ENCODE data around the gene GLUD1. TPM values are rescaled to one million over a fixed set of nuclear protein-coding genes. Genes with fewer than 3 reads are reported as not detected.
"Not testable (repeated sequence)": the region's sequence is repeated elsewhere in the genome, so short reads cannot be mapped to it uniquely, and the experiment has no call there.

The GLUD1 gene
- total and polyA plus RNA-seq, 3 donors from 2014 or later: 51.9 to 64.4 (median 62.5) TPM

GRCh38 chr10:87119029-87119428, 24.4 kb upstream of the GLUD1 start:
- H3K27me3 ChIP-seq; H3K9me3 ChIP-seq; intact Hi-C loops (cut with DNase I; ENCODE audit: low total_unique reads); H3K4me1 ChIP-seq; H3K27ac ChIP-seq; DNase-seq; H3K4me3 ChIP-seq; H3K36me3 ChIP-seq (ENCODE audit: low read depth, missing control alignments): not testable (repeated sequence)
- WGBS, 2 donors: 86 to 100% methylated on average over 1 of the region's 1 CpG

- H3K27ac ChIP-seq; H3K36me3 ChIP-seq (ENCODE audit: low read depth, missing control alignments); H3K9me3 ChIP-seq; H3K4me3 ChIP-seq; H3K4me1 ChIP-seq; intact Hi-C loops (cut with DNase I; ENCODE audit: low total_unique reads); DNase-seq; H3K27me3 ChIP-seq: not testable (repeated sequence)
- WGBS, 2 donors: 67 to 75% methylated on average over 1 of the region's 1 CpG
These were observed 23.5 kb upstream of the GLUD1 start for GRCh38 chr10:87118122-87118521.

- Histone ChIP-seq H3K27ac (no peak overlapping the region), H3K4me1 (no peaks in the 10 kb centered on the region), H3K27me3 (no peaks in the 10 kb centered on the region), H3K4me3 (no peak overlapping the region), H3K9me3 (no peaks in the 10 kb centered on the region), H3K36me3 (ENCODE audit: low read depth, missing control alignments) (no peaks in the 10 kb centered on the region)
- intact Hi-C loops (cut with DNase I; ENCODE audit: low total_unique reads): no loop called here
- 90 to 93% methylated on average over 7 of the region's 7 CpGs for WGBS, 2 donors
- no peak for DNase-seq
- no peak for TF ChIP-seq CTCF (IDR thresholded peaks at IDR 0.05)
- TF ChIP-seq POLR2A (IDR thresholded peaks at IDR 0.05): no peak
These were observed 10.9 kb upstream of the GLUD1 start for GRCh38 chr10:87105446-87106124.

- DNase-seq; intact Hi-C loops (cut with DNase I; ENCODE audit: low total_unique reads); H3K4me3 ChIP-seq; H3K4me1 ChIP-seq; H3K36me3 ChIP-seq (ENCODE audit: low read depth, missing control alignments); H3K27ac ChIP-seq; H3K27me3 ChIP-seq; H3K9me3 ChIP-seq: not testable (repeated sequence)
- WGBS, 2 donors: 87 to 94% methylated on average over 8 of the region's 8 CpGs
These were observed 10.1 kb upstream of the GLUD1 start for GRCh38 chr10:87104727-87105126.

- no peaks in the 10 kb centered on the region for H3K36me3 ChIP-seq (ENCODE audit: low read depth, missing control alignments)
- intact Hi-C loops (cut with DNase I; ENCODE audit: low total_unique reads): no loop called here
These were observed 7.4 kb upstream of the GLUD1 start for GRCh38 chr10:87101996-87102395.

More at GRCh38 chr10:87101996-87102395, 7.4 kb upstream of the GLUD1 start:
- TF ChIP-seq CTCF (IDR thresholded peaks at IDR 0.05) (no peak), POLR2A (IDR thresholded peaks at IDR 0.05) (no peak)
- Histone ChIP-seq H3K4me3 (no peak overlapping the region), H3K27me3 (no peaks in the 10 kb centered on the region), H3K9me3 (no peaks in the 10 kb centered on the region), H3K27ac (no peak overlapping the region), H3K4me1 (no peaks in the 10 kb centered on the region)
- DNase-seq: no peak
- 95 to 97% methylated on average over 2 of the region's 2 CpGs for WGBS, 2 donors

Data from testis (tissue), 3 donors.